Testis (tissue), 2 donors: ENCODE data around the gene TNNT2.

Source experiments
- CTCF ChIP-seq, 3 experiments: fragments of 450-650 bp in 2 of 3; fragments of 200-600 bp in 1 of 3; sonication (generic) in 1 of 3; IDR thresholded peaks; one replicate each; pipeline ENCODE4 v1.5.1; 2016 to 2019; ENCODE audit warnings: antibody characterized with exemption in 3 of 3, mild to moderate bottlenecking in 2 of 3, moderate library complexity in 1 of 3
- POLR2A ChIP-seq: fragments of 450-650 bp; IDR thresholded peaks from one replicate; pipeline ENCODE4 v1.6.1; 2017; ENCODE audit warnings: antibody characterized with exemption, mild to moderate bottlenecking, moderate library complexity

DNA sequence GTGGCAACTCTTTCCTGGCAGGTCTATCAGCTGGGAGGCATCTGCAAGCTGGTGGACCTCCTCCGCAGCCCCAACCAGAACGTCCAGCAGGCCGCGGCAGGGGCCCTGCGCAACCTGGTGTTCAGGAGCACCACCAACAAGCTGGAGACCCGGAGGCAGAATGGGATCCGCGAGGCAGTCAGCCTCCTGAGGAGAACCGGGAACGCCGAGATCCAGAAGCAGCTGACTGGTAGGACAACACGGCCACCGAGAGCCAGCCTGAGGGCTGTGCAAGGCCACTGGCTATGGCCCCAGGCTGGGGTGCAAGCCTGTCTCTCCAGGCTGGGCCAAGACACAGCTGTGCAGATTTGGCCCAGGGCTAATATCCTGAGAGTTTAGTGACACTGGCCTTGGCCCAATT lies 59.9 kb downstream of the TNNT2 start:
- TF ChIP-seq CTCF (IDR thresholded peaks at IDR 0.05) (no peak), POLR2A (no peak)
